Colon (tissue), 2 donors: Measurements from ENCODE around the gene PCBP3.
"Not testable (repeated sequence)": the region's sequence is repeated elsewhere in the genome, so short reads cannot be mapped to it uniquely, and the experiment has no call there.

Experiments
- FAIRE-seq: peaks from 2 replicates; lab custom pipeline; 2012; peaks lifted over from hg19 to GRCh38; lab: Jason Lieb, UNC
- donor health status: control.
- donor health status: control.

PCBP3 gene

DNA sequence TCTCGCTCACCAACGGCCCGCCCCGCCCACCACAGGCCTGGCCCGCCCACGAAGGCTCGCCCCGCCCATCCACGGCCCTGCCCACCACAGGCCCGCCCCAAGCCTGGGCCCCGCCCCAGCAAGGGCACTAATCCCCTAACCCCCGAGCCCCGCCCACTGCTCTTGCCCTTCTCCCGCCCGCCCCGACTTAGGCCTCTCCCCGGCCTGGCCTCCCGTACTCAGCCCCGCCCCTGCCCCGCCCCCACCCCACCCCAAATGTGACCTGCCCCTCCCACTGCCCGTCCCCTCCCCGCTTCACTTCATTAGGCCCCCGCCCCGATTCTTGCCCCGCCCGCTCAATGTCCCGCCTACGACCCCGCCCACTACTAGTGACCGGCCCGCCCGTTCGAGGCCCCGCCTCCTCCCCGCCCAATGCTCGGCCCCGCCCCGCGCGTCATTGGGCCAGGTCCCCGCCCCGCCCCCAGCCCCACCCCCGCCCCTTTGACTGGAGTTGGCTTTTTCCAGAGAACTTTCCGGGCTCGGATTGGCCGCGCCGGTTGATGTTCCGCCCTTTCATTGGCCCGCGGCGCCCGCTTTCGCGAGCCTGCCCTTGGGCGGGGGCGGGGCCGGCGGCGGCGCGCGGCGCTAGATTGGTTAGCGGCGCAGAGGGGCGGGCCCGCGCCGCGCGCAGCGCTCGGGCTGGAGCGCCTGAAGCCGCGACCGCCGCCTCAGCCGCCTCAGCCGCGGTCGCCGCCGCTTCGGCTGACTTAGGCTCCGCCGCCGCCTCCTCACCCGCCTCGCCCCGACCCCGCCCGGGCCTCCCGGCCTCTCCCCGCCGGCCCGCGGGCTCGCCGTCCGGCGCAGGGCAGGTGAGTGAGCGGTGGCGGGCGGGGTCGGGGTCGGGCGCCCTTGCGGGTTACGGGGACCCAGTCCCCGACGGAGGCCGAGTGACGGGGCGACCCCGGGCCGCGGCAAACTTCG is at the start of gene PCBP3:
PCBP3 (plus strand) TSS at position 705 of the 960 bp plus-strand sequence. CDS start 206,361 bp downstream, outside the sequence.
- no peak for FAIRE-seq

- FAIRE-seq: no peak
These were observed 48.6 kb upstream of the PCBP3 start for GRCh38 chr21:45594721-45595489.

DNA sequence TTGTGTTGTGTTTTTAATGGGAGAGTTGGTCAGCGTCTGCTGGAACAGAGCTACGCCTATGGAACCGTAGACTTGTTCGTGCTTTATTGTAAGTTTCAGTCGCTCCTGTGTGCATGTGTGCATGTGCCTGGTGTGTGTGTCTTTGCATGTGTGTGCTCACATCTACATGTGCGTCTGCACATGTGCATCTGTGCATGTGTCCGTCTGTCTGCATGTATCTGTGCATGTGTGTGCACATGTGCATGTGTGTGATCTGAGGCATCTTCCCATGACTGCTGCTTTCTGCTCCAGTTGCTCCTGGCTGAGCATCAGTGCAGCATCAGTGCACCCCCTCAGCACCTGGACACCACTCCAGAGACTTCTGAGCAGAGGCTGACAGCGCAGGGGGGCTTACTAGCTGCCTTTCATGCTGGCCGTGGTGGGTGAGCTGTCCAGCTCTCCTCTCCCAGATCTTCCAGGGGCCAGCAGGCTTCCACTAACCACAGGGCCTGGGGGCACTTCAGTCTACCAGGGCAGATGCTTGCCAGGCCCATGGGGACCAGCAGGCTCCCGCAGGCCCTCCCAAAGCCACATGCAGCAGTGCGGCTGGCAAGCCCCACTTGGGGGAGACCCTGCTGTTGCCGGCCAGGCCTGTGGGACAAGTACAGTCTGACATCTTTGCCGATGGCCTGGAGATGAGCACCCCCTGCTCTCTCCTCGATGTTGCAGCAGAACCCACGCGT is 47.8 kb upstream of the PCBP3 start:
- no peak for FAIRE-seq

DNA sequence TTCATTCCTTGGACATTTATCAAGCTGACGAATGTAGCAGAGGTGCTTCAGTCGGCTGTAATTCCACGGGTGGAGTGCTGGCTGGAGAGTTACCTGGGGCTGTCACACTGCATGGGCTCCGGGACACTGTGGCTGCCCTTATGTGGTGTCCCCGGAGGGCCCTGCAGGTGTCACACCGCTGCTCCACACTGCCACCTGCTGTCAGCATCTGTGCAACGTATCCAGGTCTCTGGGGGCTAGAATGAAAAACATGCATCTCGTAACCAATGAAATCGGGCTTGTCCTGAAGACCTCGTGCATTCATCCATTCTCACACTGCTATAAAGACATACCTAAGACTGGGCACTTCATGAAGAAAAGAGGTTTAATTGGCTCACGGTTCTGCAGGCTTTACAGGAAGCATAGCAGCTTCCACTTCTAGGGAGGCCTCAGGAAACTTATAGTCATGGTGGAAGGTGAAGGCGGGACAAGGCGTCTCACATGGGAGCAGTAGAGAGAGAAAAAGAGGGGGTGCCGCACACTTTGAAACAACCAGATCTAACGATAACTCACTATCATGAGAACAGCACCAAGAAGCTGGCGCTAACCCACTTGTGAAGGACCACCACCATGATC is 46.7 kb upstream of the PCBP3 start:
- no peak for FAIRE-seq

DNA sequence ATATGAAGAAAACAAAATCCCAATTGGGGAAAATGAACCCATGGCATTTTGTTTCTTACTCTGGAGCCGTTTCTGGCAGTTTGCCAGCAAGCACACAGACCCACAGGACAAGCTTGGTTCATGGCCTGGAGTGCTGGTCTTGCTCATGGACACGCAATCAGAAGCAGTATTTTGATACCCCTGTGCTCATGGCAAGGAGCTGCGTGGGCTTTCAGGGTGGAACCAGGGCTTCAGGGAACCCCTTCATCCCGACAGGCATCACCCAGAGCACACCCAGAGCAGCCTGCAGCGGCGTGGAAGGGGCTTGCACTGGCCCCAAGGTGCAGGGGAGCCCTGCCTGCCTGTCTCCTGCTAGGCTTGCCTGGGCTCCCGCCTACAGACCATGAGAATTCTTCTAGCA is 45.4 kb upstream of the PCBP3 start:
- no peak for FAIRE-seq

DNA sequence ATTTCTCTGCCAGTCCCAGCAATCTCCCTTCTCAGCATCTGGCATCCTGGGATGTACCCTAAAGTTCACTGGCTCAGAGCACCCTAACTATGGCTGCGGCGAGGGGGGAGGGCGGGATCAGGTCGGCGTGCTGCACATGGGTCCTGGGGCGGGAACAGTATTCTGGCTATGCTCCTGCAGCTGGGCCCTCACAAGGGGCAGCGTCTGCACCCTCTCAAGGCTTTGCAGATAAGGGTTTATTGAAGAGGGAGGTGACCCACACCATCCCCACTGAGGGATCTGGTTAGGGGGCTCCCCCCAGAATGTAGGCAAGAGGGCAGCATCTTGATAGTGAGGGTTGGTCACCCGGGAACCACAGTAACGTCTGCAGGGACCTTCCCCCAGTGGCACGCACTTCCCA is 44.9 kb upstream of the PCBP3 start:
- FAIRE-seq: no peak

- no peak for FAIRE-seq
These were observed 44.4 kb upstream of the PCBP3 start for GRCh38 chr21:45599146-45599581.

GRCh38 chr21:45600248-45600647 is 43.3 kb upstream of the PCBP3 start:
- FAIRE-seq: no peak

- no peak for FAIRE-seq
These were observed 42.0 kb upstream of the PCBP3 start for GRCh38 chr21:45601551-45601950.

DNA sequence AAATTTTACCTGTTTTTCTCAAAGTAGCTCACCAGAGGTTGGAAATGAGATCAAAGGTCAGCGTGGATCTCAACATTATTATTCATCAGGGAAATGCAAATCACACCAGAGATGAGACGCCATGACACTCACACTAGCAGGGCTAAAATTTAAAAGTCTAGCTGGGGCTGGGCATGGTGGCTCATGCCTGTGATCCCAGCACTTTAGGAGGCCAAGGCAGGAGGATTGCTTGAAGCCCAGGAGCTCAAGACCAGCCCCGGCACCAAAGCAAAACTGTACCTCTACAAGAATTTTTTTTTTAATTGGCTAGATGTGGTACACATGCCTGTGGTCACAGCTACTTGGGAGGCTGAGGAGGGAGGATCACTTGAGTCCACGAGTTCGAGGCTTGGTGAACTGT is 41.4 kb upstream of the PCBP3 start:
- FAIRE-seq: no peak

DNA sequence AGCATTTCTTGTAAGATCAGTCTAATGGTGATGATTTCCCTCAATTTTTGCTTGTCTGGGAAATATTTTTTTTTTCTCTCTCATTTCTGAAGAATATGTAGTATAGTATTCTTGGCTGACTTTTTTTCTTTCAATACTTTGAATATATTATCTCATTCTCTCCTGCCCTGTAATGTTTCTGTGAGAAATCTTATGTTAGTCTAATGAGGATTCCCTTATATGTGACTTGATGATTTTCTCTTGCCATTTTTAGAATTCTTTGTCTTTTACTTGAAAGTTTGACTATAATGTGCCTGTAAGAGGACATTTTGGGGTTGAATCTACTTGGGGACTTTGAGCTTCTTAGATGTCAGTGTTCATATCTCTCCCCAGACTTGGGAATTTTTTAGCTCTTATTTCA is 40.0 kb upstream of the PCBP3 start:
- FAIRE-seq: no peak

DNA sequence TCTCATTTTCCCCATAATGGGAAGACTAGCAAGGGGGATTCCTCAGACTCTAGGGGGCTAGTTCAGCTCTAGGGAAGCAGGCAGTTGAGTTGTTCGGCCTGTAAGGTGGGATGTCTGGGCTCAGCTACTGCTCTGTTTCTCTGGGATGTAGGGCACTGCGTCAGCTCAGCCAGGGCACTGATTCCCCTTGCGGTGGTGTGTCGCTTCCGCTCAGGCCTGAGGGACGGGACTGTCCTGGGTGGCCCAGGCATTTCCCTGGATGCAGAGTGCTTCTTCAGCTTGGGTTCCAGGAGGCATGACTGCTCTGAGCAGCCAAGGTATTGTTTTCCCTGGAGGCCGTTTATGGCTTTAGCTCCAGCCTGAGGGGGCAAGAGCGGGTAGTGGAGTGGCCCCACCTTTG is 38.8 kb upstream of the PCBP3 start:
- not testable (repeated sequence) for FAIRE-seq

DNA sequence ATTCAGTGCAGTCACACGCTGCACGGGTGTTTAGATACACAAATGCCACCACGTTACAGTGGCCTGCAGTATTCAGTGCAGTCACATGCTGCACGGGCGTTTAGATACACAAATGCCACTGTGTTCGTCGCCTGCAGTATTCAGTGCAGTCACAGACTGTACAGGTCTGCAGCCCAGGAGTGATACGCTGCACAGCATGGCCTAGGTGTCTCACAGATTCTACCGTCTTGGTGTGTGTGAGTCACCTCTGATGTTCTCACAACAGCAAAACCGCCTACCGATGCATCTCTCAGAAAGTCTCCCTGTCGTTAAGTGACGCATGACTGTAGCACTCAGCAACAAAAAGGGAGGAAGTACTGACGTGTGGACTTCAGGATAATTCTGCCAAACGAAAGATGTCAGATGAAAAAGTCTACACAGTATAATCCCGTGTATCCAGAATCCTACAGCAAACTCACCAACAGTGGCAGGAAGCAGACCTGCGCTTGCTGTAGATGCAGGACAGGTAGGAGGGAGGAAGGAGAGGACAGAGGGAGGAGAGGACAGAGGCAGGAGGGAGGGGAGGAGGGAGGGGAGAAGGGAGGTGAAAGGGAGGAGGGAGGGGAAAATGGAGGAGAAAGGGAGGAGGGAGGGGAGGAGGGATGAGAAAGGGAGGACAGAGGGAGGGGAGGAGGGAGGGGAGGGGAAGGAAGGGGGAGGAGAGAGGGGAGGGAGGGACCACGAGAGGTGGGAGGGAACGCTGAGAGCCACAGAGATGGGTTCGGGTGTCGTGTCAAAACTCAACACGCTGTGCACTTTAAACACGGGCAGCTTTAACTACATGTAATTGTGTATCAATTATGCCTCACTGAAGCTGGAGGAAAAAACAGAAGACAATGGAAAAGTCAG is 36.3 kb upstream of the PCBP3 start:
- no peak for FAIRE-seq

GRCh38 chr21:45607909-45608295 is 35.6 kb upstream of the PCBP3 start:
- no peak for FAIRE-seq

GRCh38 chr21:45608747-45609470 is 34.6 kb upstream of the PCBP3 start:
- not testable (repeated sequence) for FAIRE-seq

DNA sequence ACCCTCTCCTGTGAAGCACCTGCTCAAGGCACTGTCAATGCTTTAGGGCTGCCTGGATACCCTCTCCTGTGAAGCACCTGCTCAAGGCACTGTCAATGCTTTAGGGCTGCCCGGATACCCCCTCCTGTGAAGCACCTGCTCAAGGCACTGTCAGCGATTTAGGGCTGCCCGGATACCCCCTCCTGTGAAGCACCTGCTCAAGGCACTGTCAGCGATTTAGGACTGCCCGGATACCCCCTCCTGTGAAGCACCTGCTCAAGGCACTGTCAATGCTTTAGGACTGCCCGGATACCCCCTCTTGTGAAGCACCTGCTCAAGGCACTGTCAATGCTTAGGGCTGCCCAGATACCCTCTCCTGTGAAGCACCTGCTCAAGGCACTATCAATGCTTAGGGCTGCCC is 33.9 kb upstream of the PCBP3 start:
- not testable (repeated sequence) for FAIRE-seq

DNA sequence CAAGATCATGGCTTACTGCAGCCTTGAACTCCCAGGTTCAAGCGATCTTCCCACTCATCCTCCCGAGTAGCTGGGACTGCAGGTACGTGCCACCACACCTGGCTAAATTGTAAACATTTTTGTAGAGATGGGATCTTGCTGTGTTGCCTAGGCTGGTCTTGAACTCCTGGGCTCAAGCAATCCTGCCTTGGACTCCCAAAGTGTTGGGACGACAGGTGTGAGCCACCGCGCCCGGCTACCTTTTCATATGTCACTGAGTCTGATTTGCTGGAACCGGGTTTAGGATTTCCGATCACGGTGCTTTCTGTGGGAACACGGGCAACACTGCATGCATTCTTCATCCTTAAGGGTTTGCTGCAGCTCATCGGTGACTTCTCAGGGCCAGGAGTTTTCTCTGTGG is 32.2 kb upstream of the PCBP3 start:
- FAIRE-seq: no peak

GRCh38 chr21:45611939-45612664 is 31.4 kb upstream of the PCBP3 start:
- no peak for FAIRE-seq

DNA sequence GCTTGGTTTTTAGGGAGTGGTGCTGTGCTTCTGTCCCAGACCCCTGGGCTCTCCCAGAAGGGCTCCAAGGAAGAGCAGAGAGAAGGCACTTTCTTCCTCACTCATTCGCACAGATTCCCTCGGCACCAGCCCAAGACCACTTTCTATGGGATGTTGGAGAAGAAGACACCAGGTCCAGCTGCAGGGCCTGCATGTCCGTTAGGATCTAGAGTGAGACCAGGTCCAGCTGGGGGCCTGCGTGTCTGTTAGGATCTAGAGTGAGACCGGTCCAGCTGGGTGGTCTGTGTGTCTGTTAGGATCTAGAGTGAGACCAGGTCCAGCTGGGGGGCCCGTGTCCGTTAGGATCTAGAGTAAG is 30.9 kb upstream of the PCBP3 start:
- FAIRE-seq: not testable (repeated sequence)

DNA sequence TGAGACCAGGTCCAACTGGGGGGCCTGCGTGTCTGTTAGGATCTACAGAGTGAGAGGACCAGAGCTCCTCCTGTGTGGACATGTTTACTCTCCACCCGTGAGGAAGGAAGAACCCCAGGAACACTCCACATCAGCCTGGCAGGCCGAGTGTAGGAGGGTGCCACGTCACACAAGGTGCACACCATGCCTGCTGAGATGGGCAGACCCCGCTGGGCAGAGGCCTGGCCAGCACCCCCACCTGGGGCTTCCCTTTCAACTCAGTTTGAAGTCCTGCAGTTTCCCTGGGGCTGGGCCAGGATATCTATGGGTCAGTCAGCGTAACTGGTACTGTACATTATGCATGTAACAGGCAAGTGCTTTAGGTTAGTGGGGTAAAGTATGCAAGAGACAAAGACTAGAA is 30.1 kb upstream of the PCBP3 start:
- FAIRE-seq: no peak
